GM12892 (cell line): ENCODE measurements around the gene CAMK2N1.
A peak's percentile ranks its signal among the peaks of the same experiment; 100 is the strongest.

Experiments used
- DNase-seq: peaks from one replicate; pipeline ENCODE4 v3.0.0; 2011; ENCODE audit not compliant: insufficient read length
- FAIRE-seq: peaks from 2 replicates; lab custom pipeline; 2011; peaks lifted over from hg19 to GRCh38; lab: Jason Lieb, UNC
- POLR2A ChIP-seq: IDR thresholded peaks from 2 replicates; pipeline ENCODE4 v1.6.1; 2011; ENCODE audit warnings: low read depth, low read length, control low read depth
- POLR2AphosphoS5 ChIP-seq: IDR thresholded peaks from 2 replicates; pipeline ENCODE4 v1.6.1; 2011; ENCODE audit warnings: low read depth, low read length, control low read depth
- TAF1 ChIP-seq: IDR thresholded peaks from 2 replicates; pipeline ENCODE4 v1.6.1; 2011; ENCODE audit warnings: low read depth, mild to moderate bottlenecking, control low read depth, low read length, borderline replicate concordance

CAMK2N1 gene

DNA sequence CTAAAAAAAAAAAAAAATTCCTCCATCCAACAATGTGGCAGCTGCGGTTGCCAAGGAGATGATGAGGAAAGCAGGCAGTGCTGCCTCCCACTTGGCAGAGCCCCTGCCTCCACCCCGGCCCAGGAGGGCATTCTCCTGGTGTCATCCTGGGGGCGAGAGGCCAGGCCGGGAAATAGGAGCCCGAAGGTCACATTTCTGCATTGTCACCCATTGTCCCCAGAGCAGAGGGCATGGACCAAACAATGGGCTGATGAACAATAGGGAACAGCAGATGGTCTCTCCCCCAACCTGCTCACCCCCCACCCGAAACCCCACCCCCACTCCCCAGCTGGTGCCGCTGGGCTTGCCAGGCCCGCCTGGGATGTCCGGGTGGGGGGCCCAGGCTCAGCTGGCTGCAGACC, 37.3 kb downstream of the CAMK2N1 start:
- FAIRE-seq (no peak), DNase-seq (no peak)
- TF ChIP-seq POLR2AphosphoS5 (no peak), POLR2A (no peak), TAF1 (no peak)

DNA sequence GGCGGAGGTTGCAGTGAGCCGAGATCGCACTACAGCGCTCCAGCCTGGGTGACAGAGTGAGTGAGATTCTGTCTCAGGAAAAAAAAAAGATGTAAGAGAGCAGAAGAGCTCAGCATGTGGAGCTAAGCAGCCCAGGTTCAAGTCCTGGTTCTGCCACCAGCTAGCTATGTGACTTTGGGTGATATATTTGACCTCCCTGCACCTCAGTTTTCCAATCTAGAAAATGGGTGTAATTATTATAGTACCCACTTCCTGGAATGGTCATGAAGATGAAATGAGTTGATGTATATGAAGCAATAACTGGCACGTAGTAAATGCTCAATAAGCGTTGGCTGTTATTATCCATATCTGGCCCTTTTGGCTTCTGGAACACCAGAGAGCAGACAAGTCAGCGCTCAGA, 38.2 kb downstream of the CAMK2N1 start:
- FAIRE-seq, result no peak
- TF ChIP-seq POLR2AphosphoS5 (no peak), TAF1 (no peak), POLR2A (no peak)

DNA sequence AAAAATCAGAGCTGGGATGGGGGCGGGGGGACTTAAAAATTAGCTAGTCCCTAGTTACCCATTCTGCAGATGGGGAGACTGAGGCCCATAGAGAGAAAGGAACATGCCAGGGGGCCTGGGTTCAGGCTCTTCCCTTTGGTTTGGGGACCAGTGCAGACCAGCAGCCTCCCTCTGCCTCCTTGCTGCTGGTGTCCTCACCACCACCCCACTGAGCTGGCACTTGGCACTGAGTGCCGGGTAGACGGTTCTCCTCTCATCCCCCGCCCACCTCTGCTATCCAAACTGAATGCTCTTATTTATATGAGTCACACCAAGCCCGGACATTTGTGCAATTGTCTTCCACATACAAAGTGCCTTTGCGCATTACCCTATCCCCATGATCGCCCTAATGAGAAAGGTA, 39.2 kb downstream of the CAMK2N1 start:
- TF ChIP-seq TAF1, result no peak
- TF ChIP-seq POLR2AphosphoS5, result no peak
- no peak for TF ChIP-seq POLR2A
- FAIRE-seq (no peak), DNase-seq (no peak)

More for the DNA sequence above, 38.2 kb downstream of the CAMK2N1 start:
- no peak for DNase-seq

DNA sequence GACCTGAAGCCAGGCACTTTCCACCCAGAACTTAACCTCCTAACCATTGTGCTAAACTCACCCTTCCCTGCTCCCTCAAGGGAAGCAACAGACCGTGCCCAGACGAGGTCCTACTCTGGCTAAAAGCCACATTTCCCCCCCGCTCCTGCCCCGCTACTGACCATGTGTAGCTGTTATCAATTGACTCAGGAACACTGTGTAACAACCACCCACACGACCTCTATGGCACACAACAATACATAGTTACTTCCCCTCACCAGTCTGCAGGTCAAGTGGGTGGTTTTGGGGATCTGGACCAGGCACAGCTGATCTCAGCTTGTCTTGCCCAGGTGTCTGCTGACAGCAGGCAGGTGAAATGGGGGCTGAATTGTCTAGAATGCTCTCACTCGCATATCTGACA, 40.1 kb downstream of the CAMK2N1 start:
- DNase-seq (no peak), FAIRE-seq (no peak)
- no peak for TF ChIP-seq POLR2AphosphoS5
- no peak for TF ChIP-seq POLR2A
- no peak for TF ChIP-seq TAF1

DNA sequence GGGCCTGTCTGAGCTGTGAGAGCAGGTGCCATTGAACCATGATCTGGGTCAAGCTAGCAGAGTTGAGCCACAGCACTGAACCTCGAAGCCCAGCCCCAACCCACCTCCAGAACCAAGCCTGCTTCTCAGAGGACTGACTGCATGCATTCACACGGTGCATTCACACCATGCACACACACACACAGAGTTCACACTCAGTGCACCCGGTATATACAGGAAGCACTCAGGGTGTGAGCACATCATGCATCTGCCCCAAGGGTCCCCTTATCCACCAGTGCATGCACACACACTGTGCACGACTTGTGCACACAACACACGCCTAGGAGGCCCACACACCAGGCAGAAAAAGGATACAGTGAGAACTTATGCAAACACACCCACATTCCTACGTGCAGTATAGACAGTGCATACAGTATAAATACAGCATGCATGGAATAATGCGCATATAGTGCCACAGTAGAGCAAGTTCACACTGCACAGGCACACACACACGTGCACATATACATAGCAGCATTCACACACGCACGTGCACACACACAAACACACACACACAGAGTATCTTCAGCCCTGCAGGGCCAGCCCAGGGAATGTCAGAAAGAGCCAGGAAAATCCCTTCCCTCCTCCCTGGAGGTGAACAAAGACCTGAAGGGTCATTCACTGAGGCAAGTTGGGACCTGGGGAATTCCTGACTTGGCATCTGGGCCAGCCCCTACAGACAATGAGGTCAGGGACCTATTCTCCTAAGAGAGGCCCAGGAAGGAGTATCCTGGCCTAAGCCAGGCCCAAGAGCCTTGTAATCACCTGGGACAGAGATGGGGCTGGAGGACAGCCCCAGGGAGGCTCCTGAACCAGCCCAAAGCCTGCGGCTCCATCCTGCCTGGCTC, 42.1 kb downstream of the CAMK2N1 start:
- FAIRE-seq (no peak), DNase-seq (no peak)
- TF ChIP-seq POLR2A (no peak), POLR2AphosphoS5 (no peak), TAF1 (no peak)

DNA sequence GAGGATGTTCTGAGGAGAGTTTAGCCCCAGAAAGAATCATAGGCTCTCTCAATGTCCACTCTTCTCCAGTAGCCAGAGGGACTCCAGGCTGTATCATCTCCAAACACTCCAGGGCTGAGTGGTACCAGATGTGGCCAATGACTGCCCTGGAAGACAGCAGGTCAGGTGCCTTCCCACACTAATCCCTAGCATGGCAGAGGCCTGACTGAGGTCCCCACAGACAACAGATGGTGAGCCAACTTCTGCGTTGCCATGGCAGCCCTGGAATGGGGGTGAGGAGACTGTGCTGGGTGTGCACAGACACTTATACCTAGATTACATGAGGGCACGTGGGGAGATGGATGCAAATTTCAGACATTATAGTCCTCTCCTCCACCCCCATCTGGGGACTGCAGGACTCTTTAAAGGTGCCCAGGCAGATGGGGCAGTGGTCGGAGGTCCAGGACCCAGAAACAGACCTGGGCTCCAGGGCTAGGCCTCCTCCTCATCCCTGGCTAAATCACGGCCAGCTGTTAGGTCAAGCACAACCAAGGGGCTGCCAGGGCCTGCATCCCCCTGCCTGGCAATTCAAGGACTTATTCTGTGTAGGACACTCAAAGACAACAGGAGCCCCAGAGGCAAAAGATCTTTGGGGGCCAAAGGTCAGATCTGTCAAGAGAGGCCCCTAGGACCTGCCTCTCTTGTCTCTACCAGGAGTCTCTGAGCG, 42.9 kb downstream of the CAMK2N1 start:
- no peak for TF ChIP-seq POLR2A
- TF ChIP-seq POLR2AphosphoS5, result no peak
- TF ChIP-seq TAF1, result no peak
- no peak for DNase-seq
- FAIRE-seq, result no peak

DNA sequence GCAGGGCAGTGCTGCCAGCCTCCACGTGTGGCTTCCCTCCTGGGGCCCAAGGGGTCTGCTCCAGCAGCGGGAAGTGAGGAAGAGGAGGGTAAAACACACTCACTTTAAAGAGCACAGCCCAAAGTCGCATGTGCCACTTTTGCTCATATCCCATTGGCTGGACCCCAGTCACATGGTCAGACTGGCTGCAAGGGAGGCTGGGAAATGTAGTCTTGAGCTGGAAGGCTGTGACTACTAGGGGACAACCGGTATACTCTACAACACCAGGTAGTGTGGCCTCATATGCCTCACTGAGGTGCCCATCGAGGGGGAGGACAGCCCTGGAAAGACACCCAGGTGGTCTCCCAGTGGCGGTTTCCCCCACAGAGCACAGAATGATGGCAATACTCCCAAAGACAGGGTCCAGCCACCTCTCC, 45.2 kb downstream of the CAMK2N1 start:
- FAIRE-seq, result peak; percentile 73
- TF ChIP-seq POLR2AphosphoS5, result no peak
- no peak for TF ChIP-seq POLR2A
- TF ChIP-seq TAF1, result no peak
- peak; percentile 44 for DNase-seq

DNA sequence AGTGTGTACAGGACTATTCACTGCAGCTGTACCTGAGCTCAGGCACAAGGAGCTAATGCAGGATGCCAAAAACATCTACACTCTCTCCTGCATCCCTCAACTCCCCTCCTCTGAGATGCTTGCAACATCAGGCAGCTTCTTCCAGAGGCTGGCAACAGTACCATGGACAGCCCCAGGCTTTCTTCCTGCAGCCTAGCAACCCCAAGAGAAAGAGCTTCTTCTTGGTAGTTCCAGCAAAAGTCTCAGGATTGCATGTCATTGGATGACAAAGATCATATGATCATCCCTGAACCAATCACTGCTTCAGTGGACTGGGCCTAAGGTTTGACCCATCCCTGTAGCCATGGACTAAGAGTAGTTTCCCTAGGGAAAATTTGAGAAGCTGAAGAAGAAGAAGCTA, 46.7 kb downstream of the CAMK2N1 start:
- TF ChIP-seq POLR2AphosphoS5, result no peak
- TF ChIP-seq TAF1, result no peak
- TF ChIP-seq POLR2A, result no peak
- no peak for FAIRE-seq
- no peak for DNase-seq

DNA sequence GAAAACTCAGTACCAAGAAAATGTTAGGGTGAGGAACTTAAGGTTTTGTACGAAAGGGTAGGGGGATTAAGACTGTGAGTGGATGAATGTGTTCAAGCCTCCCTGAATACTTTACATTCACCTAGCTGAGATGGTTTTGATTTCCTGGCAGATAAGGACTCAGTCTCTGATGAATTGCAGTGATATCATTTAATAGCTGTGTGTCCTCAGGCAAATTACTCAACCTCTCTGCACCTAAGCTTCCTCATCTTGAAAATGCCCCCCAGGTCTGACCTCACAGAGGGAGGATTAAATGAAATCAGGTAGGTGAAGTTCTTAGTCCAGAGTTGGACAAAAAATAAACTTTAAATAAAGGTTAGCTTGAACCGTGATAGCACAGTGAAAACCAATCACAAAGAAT, 48.4 kb downstream of the CAMK2N1 start:
- TF ChIP-seq POLR2A, result no peak
- no peak for TF ChIP-seq POLR2AphosphoS5
- TF ChIP-seq TAF1, result no peak
- no peak for DNase-seq
- FAIRE-seq, result no peak

DNA sequence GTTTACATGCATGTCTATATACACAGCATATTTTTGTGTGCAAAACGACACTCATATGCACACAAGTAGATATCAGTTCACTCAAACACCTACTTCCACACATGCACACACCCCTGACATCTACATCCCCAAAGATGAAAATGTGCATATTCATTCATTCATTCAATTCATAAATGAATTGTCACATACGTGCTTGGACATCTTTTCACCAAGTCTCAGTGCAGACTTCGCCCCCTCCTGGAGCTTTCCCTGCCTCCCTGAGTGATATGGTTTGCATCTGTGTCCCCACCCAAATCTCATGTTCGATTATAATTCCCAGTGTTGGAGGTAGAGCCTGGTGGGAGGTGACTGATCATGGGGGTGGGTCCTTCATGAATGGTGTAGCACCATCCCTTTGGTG, 53.1 kb downstream of the CAMK2N1 start:
- DNase-seq (no peak), FAIRE-seq (no peak)
- TF ChIP-seq POLR2AphosphoS5 (no peak), POLR2A (no peak), TAF1 (no peak)
